HG02798 (cell line): Measurements from ENCODE around the gene IL17RD.

Experiments
- ATAC-seq: cut with Tn5 transposase; IDR thresholded peaks from one replicate; pipeline ENCODE4 v1.9.1; 2021; ENCODE audit warnings: mild to moderate bottlenecking; ENCODE audit not compliant: unreplicated experiment, poor library complexity

The IL17RD gene

GRCh38 chr3:57160076-57160764, 4.9 kb downstream of the IL17RD start:
- no peak for ATAC-seq

- no peak for ATAC-seq
These were observed 6.1 kb downstream of the IL17RD start for GRCh38 chr3:57158813-57159738.

GRCh38 chr3:57158325-57158724, 6.8 kb downstream of the IL17RD start:
- no peak for ATAC-seq

GRCh38 chr3:57157545-57157944, 7.6 kb downstream of the IL17RD start:
- ATAC-seq: no peak

- no peak for ATAC-seq
These were observed 9.9 kb downstream of the IL17RD start for GRCh38 chr3:57155310-57155643.

- no peak for ATAC-seq
These were observed 10.5 kb downstream of the IL17RD start for GRCh38 chr3:57154470-57155309.

- no peak for ATAC-seq
These were observed 12.7 kb downstream of the IL17RD start for GRCh38 chr3:57152151-57153143.

- no peak for ATAC-seq
These were observed 13.4 kb downstream of the IL17RD start for GRCh38 chr3:57151749-57152148.

- no peak for ATAC-seq
These were observed 14.1 kb downstream of the IL17RD start for GRCh38 chr3:57151021-57151449.

GRCh38 chr3:57150113-57150581, 15.0 kb downstream of the IL17RD start:
- ATAC-seq: no peak

- ATAC-seq: no peak
These were observed 18.1 kb downstream of the IL17RD start for GRCh38 chr3:57147071-57147470.

GRCh38 chr3:57145852-57146251, 19.3 kb downstream of the IL17RD start:
- no peak for ATAC-seq

- no peak for ATAC-seq
These were observed 20.2 kb downstream of the IL17RD start for GRCh38 chr3:57144952-57145351.

- ATAC-seq: no peak
These were observed 21.2 kb downstream of the IL17RD start for GRCh38 chr3:57143886-57144459.

- ATAC-seq: no peak
These were observed 22.8 kb downstream of the IL17RD start for GRCh38 chr3:57142411-57142723.

- ATAC-seq: no peak
These were observed 23.3 kb downstream of the IL17RD start for GRCh38 chr3:57141719-57142410.

- no peak for ATAC-seq
These were observed 24.3 kb downstream of the IL17RD start for GRCh38 chr3:57140894-57141293.

- ATAC-seq: no peak
These were observed 29.0 kb downstream of the IL17RD start for GRCh38 chr3:57135964-57136719.
